ENCODE results near the gene PRR5L. TPM values are rescaled to one million over a fixed set of nuclear protein-coding genes. Genes with fewer than 3 reads are reported as not detected.

PRR5L gene
- total and polyA plus RNA-seq, 2 experiments from 2014 or later, result 3.1 to 8.9 TPM

DNA sequence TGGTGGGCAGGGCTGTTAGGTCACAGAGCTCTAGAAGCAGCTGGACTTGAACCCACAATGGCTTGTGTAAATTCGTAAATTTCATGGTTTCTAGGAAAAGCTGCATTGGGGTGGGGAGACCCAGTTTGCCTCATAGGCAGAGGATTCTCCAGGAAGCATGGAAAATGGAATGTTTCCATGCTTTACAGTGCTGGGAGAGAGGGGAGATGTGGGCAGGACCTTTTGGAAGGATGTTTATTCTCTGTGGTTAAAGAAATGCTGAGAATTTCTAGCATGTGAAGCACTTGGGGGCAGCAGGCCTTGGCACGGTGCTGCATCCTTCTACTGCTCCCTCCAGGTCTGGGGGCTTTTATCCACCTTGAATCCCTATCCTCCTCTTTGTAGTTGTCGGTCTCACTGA is 167.7 kb downstream of the PRR5L start:
- Histone ChIP-seq H4K20me1 (replicated peaks; ENCODE audit: insufficient read depth) (no peaks in the 10 kb centered on the region), H3K79me2 (replicated peaks; ENCODE audit: insufficient read depth) (no peaks in the 10 kb centered on the region), H3K4me2 (no peak overlapping the region), H3K36me3 (ENCODE audit: insufficient read depth) (no peaks in the 10 kb centered on the region), H2AFZ (no peak overlapping the region), H3K27me3 (ENCODE audit: insufficient read depth) (no peaks in the 10 kb centered on the region), H3K4me3 (no peak overlapping the region), H3K4me1 (ENCODE audit: insufficient read depth) (no peaks in the 10 kb centered on the region; the same call in 1 of the 2 replicates), H3F3A (replicated peaks; ENCODE audit: low read depth) (no peaks in the 10 kb centered on the region), H3K9me2 (ENCODE audit: insufficient read depth) (no peaks in the 10 kb centered on the region), H3K27ac (ENCODE audit: low read depth) (no peak overlapping the region)
- ATAC-seq, result no peak
- Mint-ChIP-seq H3K27me3 (ENCODE audit: insufficient read depth, low read depth, poor library complexity) (peaks cover 3% of the 10 kb centered on the region), H3K4me1 (peaks cover 11% of the 10 kb centered on the region), H3K36me3 (ENCODE audit: low read depth) (no peaks in the 10 kb centered on the region), H3K9me3 (no peaks in the 10 kb centered on the region), H3K27ac (no peak overlapping the region), H3K4me3 (no peak overlapping the region)
- DNase-seq (ENCODE audit: low spot score), result peak; percentile 16
- TF ChIP-seq, protein P1, sequence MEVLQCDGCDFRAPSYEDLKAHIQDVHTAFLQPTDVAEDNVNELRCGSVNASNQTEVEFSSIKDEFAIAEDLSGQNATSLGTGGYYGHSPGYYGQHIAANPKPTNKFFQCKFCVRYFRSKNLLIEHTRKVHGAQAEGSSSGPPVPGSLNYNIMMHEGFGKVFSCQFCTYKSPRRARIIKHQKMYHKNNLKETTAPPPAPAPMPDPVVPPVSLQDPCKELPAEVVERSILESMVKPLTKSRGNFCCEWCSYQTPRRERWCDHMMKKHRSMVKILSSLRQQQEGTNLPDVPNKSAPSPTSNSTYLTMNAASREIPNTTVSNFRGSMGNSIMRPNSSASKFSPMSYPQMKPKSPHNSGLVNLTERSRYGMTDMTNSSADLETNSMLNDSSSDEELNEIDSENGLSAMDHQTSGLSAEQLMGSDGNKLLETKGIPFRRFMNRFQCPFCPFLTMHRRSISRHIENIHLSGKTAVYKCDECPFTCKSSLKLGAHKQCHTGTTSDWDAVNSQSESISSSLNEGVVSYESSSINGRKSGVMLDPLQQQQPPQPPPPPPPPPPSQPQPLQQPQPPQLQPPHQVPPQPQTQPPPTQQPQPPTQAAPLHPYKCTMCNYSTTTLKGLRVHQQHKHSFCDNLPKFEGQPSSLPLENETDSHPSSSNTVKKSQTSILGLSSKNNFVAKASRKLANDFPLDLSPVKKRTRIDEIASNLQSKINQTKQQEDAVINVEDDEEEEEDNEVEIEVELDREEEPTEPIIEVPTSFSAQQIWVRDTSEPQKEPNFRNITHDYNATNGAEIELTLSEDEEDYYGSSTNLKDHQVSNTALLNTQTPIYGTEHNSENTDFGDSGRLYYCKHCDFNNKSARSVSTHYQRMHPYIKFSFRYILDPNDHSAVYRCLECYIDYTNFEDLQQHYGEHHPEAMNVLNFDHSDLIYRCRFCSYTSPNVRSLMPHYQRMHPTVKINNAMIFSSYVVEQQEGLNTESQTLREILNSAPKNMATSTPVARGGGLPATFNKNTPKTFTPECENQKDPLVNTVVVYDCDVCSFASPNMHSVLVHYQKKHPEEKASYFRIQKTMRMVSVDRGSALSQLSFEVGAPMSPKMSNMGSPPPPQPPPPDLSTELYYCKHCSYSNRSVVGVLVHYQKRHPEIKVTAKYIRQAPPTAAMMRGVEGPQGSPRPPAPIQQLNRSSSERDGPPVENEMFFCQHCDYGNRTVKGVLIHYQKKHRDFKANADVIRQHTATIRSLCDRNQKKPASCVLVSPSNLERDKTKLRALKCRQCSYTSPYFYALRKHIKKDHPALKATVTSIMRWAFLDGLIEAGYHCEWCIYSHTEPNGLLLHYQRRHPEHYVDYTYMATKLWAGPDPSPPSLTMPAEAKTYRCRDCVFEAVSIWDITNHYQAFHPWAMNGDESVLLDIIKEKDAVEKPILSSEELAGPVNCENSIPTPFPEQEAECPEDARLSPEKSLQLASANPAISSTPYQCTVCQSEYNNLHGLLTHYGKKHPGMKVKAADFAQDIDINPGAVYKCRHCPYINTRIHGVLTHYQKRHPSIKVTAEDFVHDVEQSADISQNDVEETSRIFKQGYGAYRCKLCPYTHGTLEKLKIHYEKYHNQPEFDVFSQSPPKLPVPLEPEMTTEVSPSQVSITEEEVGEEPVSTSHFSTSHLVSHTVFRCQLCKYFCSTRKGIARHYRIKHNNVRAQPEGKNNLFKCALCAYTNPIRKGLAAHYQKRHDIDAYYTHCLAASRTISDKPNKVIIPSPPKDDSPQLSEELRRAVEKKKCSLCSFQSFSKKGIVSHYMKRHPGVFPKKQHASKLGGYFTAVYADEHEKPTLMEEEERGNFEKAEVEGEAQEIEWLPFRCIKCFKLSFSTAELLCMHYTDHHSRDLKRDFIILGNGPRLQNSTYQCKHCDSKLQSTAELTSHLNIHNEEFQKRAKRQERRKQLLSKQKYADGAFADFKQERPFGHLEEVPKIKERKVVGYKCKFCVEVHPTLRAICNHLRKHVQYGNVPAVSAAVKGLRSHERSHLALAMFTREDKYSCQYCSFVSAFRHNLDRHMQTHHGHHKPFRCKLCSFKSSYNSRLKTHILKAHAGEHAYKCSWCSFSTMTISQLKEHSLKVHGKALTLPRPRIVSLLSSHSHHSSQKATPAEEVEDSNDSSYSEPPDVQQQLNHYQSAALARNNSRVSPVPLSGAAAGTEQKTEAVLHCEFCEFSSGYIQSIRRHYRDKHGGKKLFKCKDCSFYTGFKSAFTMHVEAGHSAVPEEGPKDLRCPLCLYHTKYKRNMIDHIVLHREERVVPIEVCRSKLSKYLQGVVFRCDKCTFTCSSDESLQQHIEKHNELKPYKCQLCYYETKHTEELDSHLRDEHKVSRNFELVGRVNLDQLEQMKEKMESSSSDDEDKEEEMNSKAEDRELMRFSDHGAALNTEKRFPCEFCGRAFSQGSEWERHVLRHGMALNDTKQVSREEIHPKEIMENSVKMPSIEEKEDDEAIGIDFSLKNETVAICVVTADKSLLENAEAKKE (CRISPR knock-in tag; IDR thresholded peaks at IDR 0.05), result no peak
- TF ChIP-seq STAT1 (IDR thresholded peaks at IDR 0.05; ENCODE audit: unreplicated experiment), result no peak
- no peak for TF ChIP-seq NANOG (IDR thresholded peaks at IDR 0.05; ENCODE audit: borderline replicate concordance)
- no peak for TF ChIP-seq JUNB (IDR thresholded peaks at IDR 0.05; ENCODE audit: unreplicated experiment)
- TF ChIP-seq EZH2 (IDR thresholded peaks at IDR 0.05; ENCODE audit: low read depth, unreplicated experiment), result no peak
- no peak for TF ChIP-seq EZH2phosphoT487 (IDR thresholded peaks at IDR 0.05; ENCODE audit: unreplicated experiment)
- TF ChIP-seq CREB1 (CRISPR knock-in tag; IDR thresholded peaks at IDR 0.05; ENCODE audit: low read depth), result no peak
- TF ChIP-seq CTCF (conservative IDR thresholded peaks at IDR 0.05; ENCODE audit: low read depth in 2 of 2), result no peak
- TF ChIP-seq REST (IDR thresholded peaks at IDR 0.05; ENCODE audit: unreplicated experiment), result no peak
- TF ChIP-seq ETS1 (IDR thresholded peaks at IDR 0.05), result no peak
- no peak for TF ChIP-seq POLR2AphosphoS5 (IDR thresholded peaks at IDR 0.05; ENCODE audit: low read depth)
- TF ChIP-seq ZNF114 (CRISPR knock-in tag; IDR thresholded peaks at IDR 0.05), result no peak
- no peak for TF ChIP-seq ZNF331 (CRISPR knock-in tag; IDR thresholded peaks at IDR 0.05; ENCODE audit: low read depth)

Data from GM23338 (cell line).